ENCODE data around the gene DYNC2H1. TPM values are rescaled to one million over a fixed set of nuclear protein-coding genes. Genes with fewer than 3 reads are reported as not detected.

Gene DYNC2H1
- total and polyA plus RNA-seq, 10 donors: 3.1 to 18.3 (median 10.6) TPM

- no peaks in the 10 kb centered on the region for H3K9me3 ChIP-seq
- H3K27me3 ChIP-seq (replicated peaks in 1 of 7): no peaks in the 10 kb centered on the region
- no peak overlapping the region for H3K27ac ChIP-seq
- intact Hi-C loops (cut with DNase I; ENCODE audit: low total_unique reads): no loop called here
- no peak overlapping the region for H3K4me3 ChIP-seq
- TF ChIP-seq, protein P1, sequence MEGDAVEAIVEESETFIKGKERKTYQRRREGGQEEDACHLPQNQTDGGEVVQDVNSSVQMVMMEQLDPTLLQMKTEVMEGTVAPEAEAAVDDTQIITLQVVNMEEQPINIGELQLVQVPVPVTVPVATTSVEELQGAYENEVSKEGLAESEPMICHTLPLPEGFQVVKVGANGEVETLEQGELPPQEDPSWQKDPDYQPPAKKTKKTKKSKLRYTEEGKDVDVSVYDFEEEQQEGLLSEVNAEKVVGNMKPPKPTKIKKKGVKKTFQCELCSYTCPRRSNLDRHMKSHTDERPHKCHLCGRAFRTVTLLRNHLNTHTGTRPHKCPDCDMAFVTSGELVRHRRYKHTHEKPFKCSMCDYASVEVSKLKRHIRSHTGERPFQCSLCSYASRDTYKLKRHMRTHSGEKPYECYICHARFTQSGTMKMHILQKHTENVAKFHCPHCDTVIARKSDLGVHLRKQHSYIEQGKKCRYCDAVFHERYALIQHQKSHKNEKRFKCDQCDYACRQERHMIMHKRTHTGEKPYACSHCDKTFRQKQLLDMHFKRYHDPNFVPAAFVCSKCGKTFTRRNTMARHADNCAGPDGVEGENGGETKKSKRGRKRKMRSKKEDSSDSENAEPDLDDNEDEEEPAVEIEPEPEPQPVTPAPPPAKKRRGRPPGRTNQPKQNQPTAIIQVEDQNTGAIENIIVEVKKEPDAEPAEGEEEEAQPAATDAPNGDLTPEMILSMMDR (IDR thresholded peaks at IDR 0.05 in 8 of 11, conservative IDR thresholded peaks at IDR 0.05 in 3 of 11): no peak
- no peak for TF ChIP-seq POLR2AphosphoS5 (IDR thresholded peaks at IDR 0.05)
- no peak for TF ChIP-seq POLR2A (IDR thresholded peaks at IDR 0.05)
- DNase-seq: no peak
- WGBS, 5 donors: 79 to 96% (median 83%) methylated on average over 6 of the region's 6 CpGs
- H3K36me3 ChIP-seq: no peaks in the 10 kb centered on the region
- H3K4me1 ChIP-seq: no peaks in the 10 kb centered on the region
Observed at GRCh38 chr11:103339485-103339857, 230.2 kb downstream of the DYNC2H1 start.

DNA sequence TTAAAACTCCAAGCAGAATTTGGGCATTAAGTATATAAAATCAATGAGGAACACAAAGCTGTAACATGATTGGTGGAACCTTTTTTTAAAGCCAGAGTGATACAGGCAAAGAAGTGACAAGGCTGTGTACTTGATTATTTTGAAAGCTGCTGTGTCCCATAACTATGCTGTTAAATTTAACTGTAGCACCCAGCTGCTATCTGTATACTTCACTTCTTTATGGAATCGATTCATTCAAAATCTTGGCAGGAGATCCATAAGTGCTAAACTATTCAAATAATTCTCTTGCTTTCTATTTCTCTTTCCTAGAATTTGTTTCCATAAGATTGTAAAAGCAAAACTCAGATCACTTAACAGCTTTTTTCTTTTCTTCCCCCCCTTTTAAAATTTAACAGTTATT lies 231.7 kb downstream of the DYNC2H1 start:
- no peak overlapping the region for H3K4me3 ChIP-seq
- no peaks in the 10 kb centered on the region for H3K27me3 ChIP-seq (replicated peaks in 1 of 7)
- H3K9me3 ChIP-seq: no peaks in the 10 kb centered on the region
- 69 to 92% (median 78%) methylated on average over 1 of the region's 1 CpG for WGBS, 5 donors
- H3K4me1 ChIP-seq: no peaks in the 10 kb centered on the region
- no peak for DNase-seq
- no peak for TF ChIP-seq POLR2AphosphoS5 (IDR thresholded peaks at IDR 0.05)
- TF ChIP-seq POLR2A (IDR thresholded peaks at IDR 0.05): no peak
- intact Hi-C loops (cut with DNase I; ENCODE audit: low total_unique reads): no loop called here
- H3K27ac ChIP-seq: no peak overlapping the region
- no peaks in the 10 kb centered on the region for H3K36me3 ChIP-seq

DNA sequence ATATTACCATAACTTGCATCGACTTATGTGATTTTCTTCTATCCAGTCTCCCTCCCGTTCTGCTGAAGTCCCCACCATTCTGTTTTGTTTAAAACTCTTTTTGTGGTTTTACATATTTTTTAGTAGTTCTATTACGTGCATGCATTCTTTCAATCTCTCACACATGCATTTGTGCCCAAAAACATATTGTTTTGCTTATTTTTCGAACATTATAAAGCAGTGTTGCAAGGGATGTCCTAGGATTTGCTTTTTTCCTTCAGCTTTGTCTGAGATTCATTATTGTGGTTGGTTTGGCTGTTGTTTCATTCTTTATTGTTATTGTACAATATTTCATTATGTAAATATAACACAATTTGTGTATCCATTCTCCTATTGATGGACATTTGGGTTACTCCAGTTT lies 235.7 kb downstream of the DYNC2H1 start:
- no peaks in the 10 kb centered on the region for H3K36me3 ChIP-seq
- intact Hi-C loops (cut with DNase I; ENCODE audit: low total_unique reads): no loop called here
- no peak for TF ChIP-seq POLR2A (IDR thresholded peaks at IDR 0.05)
- no peak for TF ChIP-seq POLR2AphosphoS5 (IDR thresholded peaks at IDR 0.05)
- TF ChIP-seq, protein P1 (IDR thresholded peaks at IDR 0.05 in 8 of 11, conservative IDR thresholded peaks at IDR 0.05 in 3 of 11): no peak

DNA sequence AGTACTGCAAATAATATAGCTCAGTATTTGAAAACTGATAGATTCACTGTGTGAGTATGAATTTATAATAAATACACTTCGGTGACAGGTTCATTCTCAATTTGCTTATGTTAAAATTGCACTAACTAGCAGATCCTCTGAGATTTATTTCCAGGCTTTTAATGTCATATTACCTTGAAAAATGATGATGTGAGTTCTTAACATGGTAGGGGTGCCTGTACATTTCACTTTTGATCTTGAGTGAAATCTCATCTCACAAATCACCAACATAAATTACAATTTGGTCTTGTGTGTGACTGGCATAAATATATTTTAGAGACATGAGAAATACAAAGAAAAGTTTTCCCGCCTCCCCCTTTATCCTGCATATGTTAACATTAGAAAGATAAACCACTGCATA lies 240.4 kb downstream of the DYNC2H1 start:
- Histone ChIP-seq H3K9me3 (peaks cover 0 to 10% (median 0%) of the 10 kb centered on the region in 8 donors), H3K4me1 (no peaks in the 10 kb centered on the region), H3K36me3 (no peaks in the 10 kb centered on the region), H3K4me3 (no peak overlapping the region), H3K27me3 (replicated peaks in 1 of 7) (no peaks in the 10 kb centered on the region), H3K27ac (no peak overlapping the region)
- WGBS, 5 donors: 88 to 95% (median 95%) methylated on average over 2 of the region's 2 CpGs
- intact Hi-C loops (cut with DNase I; ENCODE audit: low total_unique reads): no loop called here
- TF ChIP-seq POLR2AphosphoS5 (IDR thresholded peaks at IDR 0.05) (no peak), POLR2A (IDR thresholded peaks at IDR 0.05) (no peak)
- TF ChIP-seq, protein P1 (IDR thresholded peaks at IDR 0.05 in 8 of 11, conservative IDR thresholded peaks at IDR 0.05 in 3 of 11): no peak
- DNase-seq: no peak

More for the DNA sequence above, 235.7 kb downstream of the DYNC2H1 start:
- WGBS, 5 donors: 43 to 66% (median 61%) methylated on average over 4 of the region's 4 CpGs
- no peaks in the 10 kb centered on the region for H3K27me3 ChIP-seq (replicated peaks in 1 of 7)
- no peak overlapping the region for H3K4me3 ChIP-seq
- DNase-seq: no peak
- no peak overlapping the region for H3K27ac ChIP-seq
- peaks cover 0 to 7% (median 0%) of the 10 kb centered on the region in 8 donors for H3K9me3 ChIP-seq
- no peaks in the 10 kb centered on the region for H3K4me1 ChIP-seq

DNA sequence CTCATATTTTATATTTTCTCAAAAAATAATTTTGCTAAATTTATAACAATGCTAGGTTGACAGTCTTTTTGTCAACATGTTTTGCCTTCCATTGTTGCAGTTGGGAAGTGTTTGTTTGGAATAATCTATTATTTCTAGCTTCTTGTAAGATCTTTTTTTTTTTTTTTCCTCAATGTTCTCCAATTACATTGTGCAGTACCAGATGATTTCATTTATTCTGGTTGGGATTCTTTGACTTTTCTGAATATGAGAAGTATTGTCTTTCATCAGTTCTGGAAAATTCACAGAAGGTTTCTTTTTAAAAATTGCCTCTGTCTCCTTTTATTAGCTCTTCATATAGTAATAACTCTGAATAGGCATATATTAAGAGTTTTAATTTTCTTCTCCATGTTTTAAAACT lies 245.4 kb downstream of the DYNC2H1 start:
- Histone ChIP-seq H3K27me3 (replicated peaks in 1 of 7) (no peaks in the 10 kb centered on the region), H3K27ac (no peak overlapping the region), H3K4me3 (no peak overlapping the region), H3K9me3 (peaks cover 0 to 3% (median 0%) of the 10 kb centered on the region in 8 donors), H3K36me3 (no peaks in the 10 kb centered on the region), H3K4me1 (no peaks in the 10 kb centered on the region)
- no peak for DNase-seq
- intact Hi-C loops (cut with DNase I; ENCODE audit: low total_unique reads): no loop called here
- no peak for TF ChIP-seq POLR2A (IDR thresholded peaks at IDR 0.05)
- TF ChIP-seq, protein P1 (IDR thresholded peaks at IDR 0.05 in 8 of 11, conservative IDR thresholded peaks at IDR 0.05 in 3 of 11): no peak
- TF ChIP-seq POLR2AphosphoS5 (IDR thresholded peaks at IDR 0.05): no peak

Measured in spleen (tissue), 11 donors.